ENCODE measurements around the gene LMBRD1.

DNA sequence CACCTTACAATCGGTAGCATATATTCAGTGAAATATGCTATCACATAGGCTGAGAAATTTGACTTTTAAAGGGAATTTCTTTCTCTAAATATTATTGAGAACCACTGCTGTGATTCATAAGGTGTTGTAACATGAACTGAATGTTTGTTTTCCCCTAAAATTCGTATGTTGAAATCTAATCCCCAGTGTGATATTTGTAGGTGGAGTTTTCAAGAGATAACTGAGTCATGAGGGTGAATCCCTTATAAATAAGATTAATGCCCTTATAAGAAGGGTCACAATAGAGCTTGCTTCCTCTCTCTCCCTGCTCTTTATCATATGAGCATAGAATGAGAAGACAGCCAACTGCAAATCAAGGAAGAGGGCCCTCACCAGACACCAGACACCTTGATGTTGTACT is 64.8 kb downstream of the LMBRD1 start:
- TF ChIP-seq, protein P1, sequence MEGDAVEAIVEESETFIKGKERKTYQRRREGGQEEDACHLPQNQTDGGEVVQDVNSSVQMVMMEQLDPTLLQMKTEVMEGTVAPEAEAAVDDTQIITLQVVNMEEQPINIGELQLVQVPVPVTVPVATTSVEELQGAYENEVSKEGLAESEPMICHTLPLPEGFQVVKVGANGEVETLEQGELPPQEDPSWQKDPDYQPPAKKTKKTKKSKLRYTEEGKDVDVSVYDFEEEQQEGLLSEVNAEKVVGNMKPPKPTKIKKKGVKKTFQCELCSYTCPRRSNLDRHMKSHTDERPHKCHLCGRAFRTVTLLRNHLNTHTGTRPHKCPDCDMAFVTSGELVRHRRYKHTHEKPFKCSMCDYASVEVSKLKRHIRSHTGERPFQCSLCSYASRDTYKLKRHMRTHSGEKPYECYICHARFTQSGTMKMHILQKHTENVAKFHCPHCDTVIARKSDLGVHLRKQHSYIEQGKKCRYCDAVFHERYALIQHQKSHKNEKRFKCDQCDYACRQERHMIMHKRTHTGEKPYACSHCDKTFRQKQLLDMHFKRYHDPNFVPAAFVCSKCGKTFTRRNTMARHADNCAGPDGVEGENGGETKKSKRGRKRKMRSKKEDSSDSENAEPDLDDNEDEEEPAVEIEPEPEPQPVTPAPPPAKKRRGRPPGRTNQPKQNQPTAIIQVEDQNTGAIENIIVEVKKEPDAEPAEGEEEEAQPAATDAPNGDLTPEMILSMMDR (IDR thresholded peaks at IDR 0.05) = no peak
- TF ChIP-seq POLR2A (IDR thresholded peaks at IDR 0.05) = no peak
- TF ChIP-seq EP300 (IDR thresholded peaks at IDR 0.05) = no peak

Data from ovary (tissue), 3 donors.